ENCODE measurements around the gene ALDH4A1.

DNA sequence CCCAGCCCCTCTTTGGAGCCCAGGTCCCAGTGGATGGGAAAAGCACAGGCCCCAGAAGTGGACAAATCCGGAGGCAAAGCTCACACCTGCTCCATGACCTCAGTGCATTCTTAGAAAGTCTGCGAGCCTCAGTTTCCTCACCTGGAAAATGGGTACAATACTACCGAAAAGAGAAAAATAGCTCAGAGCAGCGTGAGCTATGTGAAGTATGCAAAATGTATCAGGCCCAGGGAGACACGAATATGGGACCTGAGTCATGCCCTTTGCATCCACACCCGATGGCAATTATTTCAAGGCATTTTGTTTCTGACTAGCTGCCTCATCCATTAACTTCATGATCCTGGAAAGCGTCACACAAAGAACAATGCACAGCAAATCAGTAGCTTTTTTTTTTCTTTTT, 9.2 kb downstream of the ALDH4A1 start:
- TF ChIP-seq, protein P1, sequence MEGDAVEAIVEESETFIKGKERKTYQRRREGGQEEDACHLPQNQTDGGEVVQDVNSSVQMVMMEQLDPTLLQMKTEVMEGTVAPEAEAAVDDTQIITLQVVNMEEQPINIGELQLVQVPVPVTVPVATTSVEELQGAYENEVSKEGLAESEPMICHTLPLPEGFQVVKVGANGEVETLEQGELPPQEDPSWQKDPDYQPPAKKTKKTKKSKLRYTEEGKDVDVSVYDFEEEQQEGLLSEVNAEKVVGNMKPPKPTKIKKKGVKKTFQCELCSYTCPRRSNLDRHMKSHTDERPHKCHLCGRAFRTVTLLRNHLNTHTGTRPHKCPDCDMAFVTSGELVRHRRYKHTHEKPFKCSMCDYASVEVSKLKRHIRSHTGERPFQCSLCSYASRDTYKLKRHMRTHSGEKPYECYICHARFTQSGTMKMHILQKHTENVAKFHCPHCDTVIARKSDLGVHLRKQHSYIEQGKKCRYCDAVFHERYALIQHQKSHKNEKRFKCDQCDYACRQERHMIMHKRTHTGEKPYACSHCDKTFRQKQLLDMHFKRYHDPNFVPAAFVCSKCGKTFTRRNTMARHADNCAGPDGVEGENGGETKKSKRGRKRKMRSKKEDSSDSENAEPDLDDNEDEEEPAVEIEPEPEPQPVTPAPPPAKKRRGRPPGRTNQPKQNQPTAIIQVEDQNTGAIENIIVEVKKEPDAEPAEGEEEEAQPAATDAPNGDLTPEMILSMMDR (IDR thresholded peaks at IDR 0.05), result no peak
- TF ChIP-seq EZH2 (IDR thresholded peaks at IDR 0.05), result no peak
- no peak for TF ChIP-seq EZH2phosphoT487 (IDR thresholded peaks at IDR 0.05)
